Ovary (tissue), 3 donors: Measurements from ENCODE around the gene MBOAT2.

Source experiments
- CTCF ChIP-seq, 3 donors: fragments of 450-650 bp in 2 of 3; fragments of 200-600 bp in 1 of 3; IDR thresholded peaks; one replicate each; pipeline versions ENCODE4 v1.5.1 to v1.8.0; 2016 to 2022; ENCODE audit warnings: antibody characterized with exemption in 3 of 3, mild to moderate bottlenecking in 1 of 3
- EP300 ChIP-seq: sonication (generic); formaldehyde crosslinking; IDR thresholded peaks from one replicate; pipeline ENCODE4 v1.6.1; 2017; ENCODE audit warnings: antibody characterized with exemption
- donor health status: DM: no; HTN: no; CAD: no.

- TF ChIP-seq CTCF (IDR thresholded peaks at IDR 0.05): no peak
- TF ChIP-seq EP300: no peak
Measured at GRCh38 chr2:9029721-9030120, 26.2 kb upstream of the MBOAT2 start.
